ENCODE data around the gene AHI1.

AHI1 gene

DNA sequence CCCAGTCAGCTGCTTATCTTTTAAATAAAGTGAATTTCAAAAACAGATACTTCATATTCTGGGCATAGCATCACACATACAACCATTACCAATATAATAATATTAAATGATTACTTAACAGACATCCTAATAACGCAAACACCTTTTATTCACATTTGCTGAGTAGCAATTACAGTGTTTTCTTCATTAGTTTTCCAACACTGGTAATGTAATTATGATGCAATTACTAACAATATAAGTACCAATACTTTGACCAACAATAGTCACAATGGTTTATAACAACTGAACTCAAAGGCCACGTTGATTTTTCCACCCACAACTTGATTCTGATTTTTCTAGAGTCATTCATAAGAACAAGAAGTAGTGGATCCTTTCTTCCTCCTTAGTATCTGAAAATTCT is 212.4 kb downstream of the AHI1 start:
- H4K20me1 ChIP-seq (ENCODE audit: insufficient read depth) = no peaks in the 10 kb centered on the region
- H3K9ac ChIP-seq = no peak overlapping the region
- H3K4me1 ChIP-seq (ENCODE audit: low read depth, poor library complexity, severe bottlenecking) = no peaks in the 10 kb centered on the region
- no peak overlapping the region for H3K4me3 ChIP-seq (IDR thresholded peaks at IDR 0.05; ENCODE audit: insufficient read depth, low read depth, low read length)
- no peak overlapping the region for H3K27ac ChIP-seq
- H3K27me3 ChIP-seq (ENCODE audit: insufficient read depth, low read depth) = no peaks in the 10 kb centered on the region
- TF ChIP-seq, protein P1, sequence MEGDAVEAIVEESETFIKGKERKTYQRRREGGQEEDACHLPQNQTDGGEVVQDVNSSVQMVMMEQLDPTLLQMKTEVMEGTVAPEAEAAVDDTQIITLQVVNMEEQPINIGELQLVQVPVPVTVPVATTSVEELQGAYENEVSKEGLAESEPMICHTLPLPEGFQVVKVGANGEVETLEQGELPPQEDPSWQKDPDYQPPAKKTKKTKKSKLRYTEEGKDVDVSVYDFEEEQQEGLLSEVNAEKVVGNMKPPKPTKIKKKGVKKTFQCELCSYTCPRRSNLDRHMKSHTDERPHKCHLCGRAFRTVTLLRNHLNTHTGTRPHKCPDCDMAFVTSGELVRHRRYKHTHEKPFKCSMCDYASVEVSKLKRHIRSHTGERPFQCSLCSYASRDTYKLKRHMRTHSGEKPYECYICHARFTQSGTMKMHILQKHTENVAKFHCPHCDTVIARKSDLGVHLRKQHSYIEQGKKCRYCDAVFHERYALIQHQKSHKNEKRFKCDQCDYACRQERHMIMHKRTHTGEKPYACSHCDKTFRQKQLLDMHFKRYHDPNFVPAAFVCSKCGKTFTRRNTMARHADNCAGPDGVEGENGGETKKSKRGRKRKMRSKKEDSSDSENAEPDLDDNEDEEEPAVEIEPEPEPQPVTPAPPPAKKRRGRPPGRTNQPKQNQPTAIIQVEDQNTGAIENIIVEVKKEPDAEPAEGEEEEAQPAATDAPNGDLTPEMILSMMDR (conservative IDR thresholded peaks at IDR 0.05; ENCODE audit: low read depth, low read length) = no peak
- no peaks in the 10 kb centered on the region for H3K36me3 ChIP-seq (ENCODE audit: insufficient read depth)
- H3K79me2 ChIP-seq (ENCODE audit: insufficient read depth, low read depth) = no peaks in the 10 kb centered on the region
- no peak overlapping the region for H2AFZ ChIP-seq (ENCODE audit: low read depth)
- H3K4me2 ChIP-seq = no peak overlapping the region

DNA sequence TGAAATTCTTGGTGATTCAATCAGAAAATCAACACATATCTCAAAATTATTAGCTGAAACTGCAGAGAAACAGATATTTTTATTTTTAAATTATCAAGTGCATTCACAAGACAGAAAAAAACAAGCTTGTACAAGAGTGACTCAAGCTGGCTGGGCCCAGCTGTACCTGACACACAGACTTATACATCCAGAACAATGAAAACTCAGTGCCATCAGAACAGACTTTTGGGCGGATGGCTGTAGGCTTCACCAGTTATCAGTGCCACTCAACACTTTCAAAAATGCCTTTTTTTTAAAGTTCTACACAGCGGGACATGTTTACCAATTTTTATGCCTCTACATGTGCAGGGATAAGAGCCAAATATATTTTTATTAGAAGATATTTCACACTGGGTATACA is 213.6 kb downstream of the AHI1 start:
- TF ChIP-seq, protein P1 (conservative IDR thresholded peaks at IDR 0.05; ENCODE audit: low read depth, low read length) = no peak
- H3K4me1 ChIP-seq (ENCODE audit: low read depth, poor library complexity, severe bottlenecking) = no peaks in the 10 kb centered on the region
- no peak overlapping the region for H3K27ac ChIP-seq
- H3K9ac ChIP-seq = no peak overlapping the region
- no peak overlapping the region for H3K4me3 ChIP-seq (IDR thresholded peaks at IDR 0.05; ENCODE audit: insufficient read depth, low read depth, low read length)
- H4K20me1 ChIP-seq (ENCODE audit: insufficient read depth) = no peaks in the 10 kb centered on the region
- no peak overlapping the region for H2AFZ ChIP-seq (ENCODE audit: low read depth)
- H3K4me2 ChIP-seq = no peak overlapping the region
- H3K79me2 ChIP-seq (ENCODE audit: insufficient read depth, low read depth) = no peaks in the 10 kb centered on the region
- no peaks in the 10 kb centered on the region for H3K36me3 ChIP-seq (ENCODE audit: insufficient read depth)
- H3K27me3 ChIP-seq (ENCODE audit: insufficient read depth, low read depth) = no peaks in the 10 kb centered on the region

DNA sequence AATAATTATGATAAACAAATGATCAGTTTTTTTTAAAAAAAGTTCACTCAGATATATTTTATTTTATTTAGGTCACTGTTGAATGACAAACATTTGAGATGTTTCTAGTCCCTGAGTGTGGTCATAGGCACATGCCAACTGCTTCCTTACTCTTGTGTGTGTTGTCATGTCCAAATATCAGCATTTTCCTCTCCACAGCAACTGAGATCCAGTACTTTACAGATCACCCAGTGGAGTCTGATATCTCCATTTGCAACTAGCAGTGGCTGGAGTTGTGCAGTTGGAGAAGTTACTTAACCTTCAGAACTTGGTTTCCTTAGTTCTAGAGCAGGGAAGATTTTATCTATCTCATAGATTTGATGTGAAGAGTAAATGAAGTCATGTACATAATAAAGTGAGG is 215.1 kb downstream of the AHI1 start:
- Histone ChIP-seq H4K20me1 (ENCODE audit: insufficient read depth) (no peaks in the 10 kb centered on the region), H3K9ac (no peak overlapping the region), H3K4me3 (IDR thresholded peaks at IDR 0.05; ENCODE audit: insufficient read depth, low read depth, low read length) (no peak overlapping the region), H2AFZ (ENCODE audit: low read depth) (no peak overlapping the region), H3K27me3 (ENCODE audit: insufficient read depth, low read depth) (no peaks in the 10 kb centered on the region), H3K36me3 (ENCODE audit: insufficient read depth) (no peaks in the 10 kb centered on the region), H3K27ac (no peak overlapping the region), H3K4me2 (no peak overlapping the region), H3K4me1 (ENCODE audit: low read depth, poor library complexity, severe bottlenecking) (no peaks in the 10 kb centered on the region), H3K79me2 (ENCODE audit: insufficient read depth, low read depth) (no peaks in the 10 kb centered on the region)
- TF ChIP-seq, protein P1 (conservative IDR thresholded peaks at IDR 0.05; ENCODE audit: low read depth, low read length) = no peak

DNA sequence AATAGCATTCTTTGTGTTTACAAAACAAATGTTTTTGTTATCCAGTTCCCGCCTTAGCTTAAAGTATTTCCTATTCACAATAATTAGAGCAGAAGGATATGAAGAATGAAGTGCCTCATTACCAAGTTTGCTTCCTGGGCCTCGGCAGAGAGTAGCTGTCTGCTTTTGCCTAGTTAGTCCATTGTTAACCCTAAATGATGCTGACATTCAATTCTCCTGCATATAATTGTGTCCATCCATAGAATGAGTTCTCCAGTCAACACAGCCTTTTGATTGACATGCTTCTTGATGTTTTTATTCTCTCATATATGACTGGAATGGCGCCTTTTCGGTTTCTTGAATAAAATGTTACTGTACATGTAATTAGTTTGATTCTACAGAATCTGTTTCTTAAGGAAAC is 215.6 kb downstream of the AHI1 start:
- H3K27ac ChIP-seq = no peak overlapping the region
- no peak overlapping the region for H2AFZ ChIP-seq (ENCODE audit: low read depth)
- H3K79me2 ChIP-seq (ENCODE audit: insufficient read depth, low read depth) = no peaks in the 10 kb centered on the region
- no peaks in the 10 kb centered on the region for H3K27me3 ChIP-seq (ENCODE audit: insufficient read depth, low read depth)
- H3K4me1 ChIP-seq (ENCODE audit: low read depth, poor library complexity, severe bottlenecking) = no peaks in the 10 kb centered on the region
- no peak overlapping the region for H3K9ac ChIP-seq
- no peak overlapping the region for H3K4me3 ChIP-seq (IDR thresholded peaks at IDR 0.05; ENCODE audit: insufficient read depth, low read depth, low read length)
- H3K4me2 ChIP-seq = no peak overlapping the region
- TF ChIP-seq, protein P1 (conservative IDR thresholded peaks at IDR 0.05; ENCODE audit: low read depth, low read length) = no peak
- H3K36me3 ChIP-seq (ENCODE audit: insufficient read depth) = no peaks in the 10 kb centered on the region
- H4K20me1 ChIP-seq (ENCODE audit: insufficient read depth) = no peaks in the 10 kb centered on the region

DNA sequence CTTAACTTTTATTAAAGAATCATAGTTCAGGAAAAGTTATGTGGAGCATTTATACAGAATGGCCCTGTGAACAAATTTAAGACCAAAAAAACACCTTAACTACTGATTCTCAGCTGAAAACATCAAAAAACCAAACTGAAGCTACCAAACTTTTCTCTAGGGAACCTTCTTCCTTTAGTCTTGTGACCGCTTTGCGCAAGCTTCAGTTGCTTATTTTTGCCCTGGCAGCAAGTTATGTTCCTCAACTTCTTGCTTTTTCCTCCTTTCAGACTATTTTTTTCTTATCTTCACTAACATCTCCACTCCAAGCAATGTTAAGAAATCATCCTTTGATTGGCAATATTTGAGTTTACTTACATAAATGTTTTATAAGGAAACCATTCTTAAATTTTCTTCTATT is 216.3 kb downstream of the AHI1 start:
- no peaks in the 10 kb centered on the region for H3K27me3 ChIP-seq (ENCODE audit: insufficient read depth, low read depth)
- H2AFZ ChIP-seq (ENCODE audit: low read depth) = no peak overlapping the region
- H3K9ac ChIP-seq = no peak overlapping the region
- H3K4me1 ChIP-seq (ENCODE audit: low read depth, poor library complexity, severe bottlenecking) = no peaks in the 10 kb centered on the region
- TF ChIP-seq, protein P1 (conservative IDR thresholded peaks at IDR 0.05; ENCODE audit: low read depth, low read length) = no peak
- no peak overlapping the region for H3K4me3 ChIP-seq (IDR thresholded peaks at IDR 0.05; ENCODE audit: insufficient read depth, low read depth, low read length)
- no peaks in the 10 kb centered on the region for H4K20me1 ChIP-seq (ENCODE audit: insufficient read depth)
- H3K27ac ChIP-seq = no peak overlapping the region
- no peaks in the 10 kb centered on the region for H3K36me3 ChIP-seq (ENCODE audit: insufficient read depth)
- no peak overlapping the region for H3K4me2 ChIP-seq
- no peaks in the 10 kb centered on the region for H3K79me2 ChIP-seq (ENCODE audit: insufficient read depth, low read depth)

All from KMS-11 (cell line).